GM10248 (cell line): ENCODE data around the gene AKIRIN1.

ENCODE experiments used
- CTCF ChIA-PET: fragments of 300-600 bp; sonication (Branson Sonifier 250); formaldehyde crosslinking; extraction: SDS; loops from one replicate; lab custom pipeline; 2021; ENCODE audit warnings: antibody characterized with exemption; lab: Yijun Ruan, JAX
- POLR2A ChIA-PET: fragments of 350-650 bp; sonication (Branson Sonifier 250); formaldehyde crosslinking; extraction: SDS; loops from one replicate; lab custom pipeline; 2020; ENCODE audit warnings: antibody characterized with exemption; lab: Yijun Ruan, JAX
- DNase-seq: peaks from one replicate; pipeline ENCODE4 v3.0.0; 2012; ENCODE audit errors: extremely low spot score
- TF ChIP-seq, protein P1 (sequence below): IDR thresholded peaks from 2 replicates; pipeline ENCODE4 v1.5.1; 2012; ENCODE audit warnings: mild to moderate bottlenecking, low read depth; ENCODE audit errors: extremely low read depth, missing control alignments, control extremely low read depth

The AKIRIN1 gene

DNA sequence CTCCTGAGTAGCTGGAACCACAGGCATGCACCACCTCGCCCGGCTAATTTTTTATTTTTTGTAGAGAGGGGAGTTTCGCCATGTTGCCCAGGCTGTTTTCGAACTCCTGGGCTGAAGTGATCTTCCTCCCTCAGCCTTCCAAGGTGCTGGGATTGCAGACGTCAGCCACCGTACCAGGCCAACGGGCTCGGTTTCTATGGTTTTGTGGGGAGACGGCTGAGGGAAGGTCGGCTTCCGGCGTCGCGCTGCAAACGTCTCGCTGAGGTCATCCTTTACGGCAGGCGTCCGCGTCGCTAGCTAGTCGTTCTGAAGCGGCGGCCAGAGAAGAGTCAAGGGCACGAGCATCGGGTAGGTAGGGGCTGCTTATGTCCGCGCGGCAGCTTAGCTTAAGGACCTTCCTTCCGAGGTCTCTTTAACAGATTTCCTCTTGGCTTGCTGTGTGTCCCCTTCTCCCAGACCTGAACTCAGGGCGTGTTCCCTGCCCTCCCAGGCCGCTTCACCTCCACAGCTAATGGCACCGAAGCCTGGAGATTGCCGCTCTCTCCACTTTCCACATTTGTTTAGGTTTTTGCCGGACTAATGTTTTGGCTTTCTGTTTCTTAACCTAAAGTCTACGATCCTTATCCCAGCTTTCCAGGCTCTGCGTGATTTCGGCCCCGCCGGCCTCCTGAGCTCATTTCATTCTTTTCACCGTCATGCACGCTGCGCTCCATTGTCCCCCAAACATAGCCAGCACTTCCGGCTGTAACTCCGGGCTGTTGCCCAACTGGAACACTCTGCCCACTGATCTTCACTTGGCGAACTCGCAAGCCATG is 35.2 kb downstream of the AKIRIN1 start, which contains the start of gene NDUFS5:
Gene NDUFS5, plus strand, starts transcription at position 300 of the 815 bp plus-strand sequence. CDS start 2,375 bp downstream, outside the sequence.
- peak; percentile 85 for DNase-seq
- CTCF ChIA-PET, result interaction anchor here (0.7 to 1.6 kb wide), 8 partner anchors 9 to 73 kb away, joined by 3 to 5 read pairs (median 4); no protein-coding TSS in a partner anchor
- TF ChIP-seq, protein P1, sequence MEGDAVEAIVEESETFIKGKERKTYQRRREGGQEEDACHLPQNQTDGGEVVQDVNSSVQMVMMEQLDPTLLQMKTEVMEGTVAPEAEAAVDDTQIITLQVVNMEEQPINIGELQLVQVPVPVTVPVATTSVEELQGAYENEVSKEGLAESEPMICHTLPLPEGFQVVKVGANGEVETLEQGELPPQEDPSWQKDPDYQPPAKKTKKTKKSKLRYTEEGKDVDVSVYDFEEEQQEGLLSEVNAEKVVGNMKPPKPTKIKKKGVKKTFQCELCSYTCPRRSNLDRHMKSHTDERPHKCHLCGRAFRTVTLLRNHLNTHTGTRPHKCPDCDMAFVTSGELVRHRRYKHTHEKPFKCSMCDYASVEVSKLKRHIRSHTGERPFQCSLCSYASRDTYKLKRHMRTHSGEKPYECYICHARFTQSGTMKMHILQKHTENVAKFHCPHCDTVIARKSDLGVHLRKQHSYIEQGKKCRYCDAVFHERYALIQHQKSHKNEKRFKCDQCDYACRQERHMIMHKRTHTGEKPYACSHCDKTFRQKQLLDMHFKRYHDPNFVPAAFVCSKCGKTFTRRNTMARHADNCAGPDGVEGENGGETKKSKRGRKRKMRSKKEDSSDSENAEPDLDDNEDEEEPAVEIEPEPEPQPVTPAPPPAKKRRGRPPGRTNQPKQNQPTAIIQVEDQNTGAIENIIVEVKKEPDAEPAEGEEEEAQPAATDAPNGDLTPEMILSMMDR, result no peak

DNA sequence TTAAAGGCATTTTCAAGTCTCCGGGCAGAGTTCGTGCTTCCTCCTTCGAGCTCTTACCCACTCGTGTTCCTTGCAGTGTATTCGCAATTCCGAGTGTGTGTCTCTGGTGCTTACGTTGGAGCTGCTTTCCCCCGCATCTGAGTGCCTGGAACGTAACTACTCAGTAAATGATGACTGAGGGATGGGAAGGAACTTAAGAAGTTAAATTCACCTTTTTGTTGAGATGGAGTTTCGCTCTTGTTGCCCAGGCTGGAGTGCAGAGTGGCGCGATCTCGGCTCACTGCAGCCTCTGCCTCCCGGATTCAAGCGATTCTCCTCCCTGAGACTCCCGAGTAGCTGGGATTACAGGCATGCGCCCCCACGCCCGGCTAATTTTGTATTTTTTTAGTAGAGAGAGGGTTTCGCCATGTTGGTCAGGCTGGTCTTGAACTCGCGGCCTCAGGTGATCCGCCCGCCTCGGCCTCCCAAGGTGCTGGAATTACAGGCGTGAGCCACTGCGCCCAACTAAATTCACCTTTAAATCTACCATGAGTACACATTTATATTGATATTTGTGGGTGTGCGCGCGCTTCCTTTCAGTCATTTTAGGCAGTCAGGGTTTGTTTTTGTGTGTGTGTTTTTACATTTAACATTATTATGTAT is 35.9 kb downstream of the AKIRIN1 start:
- TF ChIP-seq, protein P1, result no peak
- DNase-seq, result no peak
- ChIA-PET CTCF (interaction anchor here (1.0 to 1.6 kb wide), 6 partner anchors 9 to 72 kb away, joined by 3 to 5 read pairs (median 4); no protein-coding TSS in a partner anchor), POLR2A (interaction anchor here (0.6 to 1.3 kb wide), 2 partner anchors 20 to 810 kb away, joined by 3 to 4 read pairs; no protein-coding TSS in a partner anchor)

More for the DNA sequence above, 35.2 kb downstream of the AKIRIN1 start, which contains the start of gene NDUFS5:
- POLR2A ChIA-PET, result interaction anchor here (1.3 kb wide), 1 partner anchor 19 kb away, joined by 4 read pairs; no protein-coding TSS in a partner anchor

DNA sequence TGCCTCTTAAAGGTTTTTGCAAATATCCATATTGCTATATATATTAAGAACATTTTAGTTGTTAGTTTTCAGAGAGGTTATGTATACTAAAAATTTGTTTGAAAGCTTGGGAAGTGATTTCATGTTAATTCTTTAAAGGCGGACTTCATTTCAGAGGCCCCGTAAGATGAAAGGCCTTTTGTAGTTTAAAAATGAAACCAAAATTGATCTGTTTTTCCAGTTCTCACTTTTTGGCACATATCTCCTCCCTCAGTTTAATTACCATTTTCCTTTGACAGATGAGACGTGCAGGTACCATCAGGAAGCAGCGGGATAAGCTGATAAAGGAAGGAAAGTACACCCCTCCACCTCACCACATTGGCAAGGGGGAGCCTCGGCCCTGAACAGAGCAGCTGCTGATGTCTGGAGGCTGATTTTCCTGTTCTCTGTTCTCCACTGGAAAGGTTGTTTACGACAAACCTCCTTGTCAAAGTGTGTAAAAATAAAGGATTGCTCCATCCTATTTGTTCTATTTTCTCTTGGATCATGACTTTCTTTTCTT is 43.1 kb downstream of the AKIRIN1 start:
- ChIA-PET POLR2A (interaction anchor here (0.7 kb wide), 1 partner anchor 326 kb away, joined by 4 read pairs; no protein-coding TSS in a partner anchor), CTCF (interaction anchor here (1.6 kb wide), 1 partner anchor 157 kb away, joined by 3 read pairs; no protein-coding TSS in a partner anchor)
- TF ChIP-seq, protein P1, result no peak
- DNase-seq, result no peak

DNA sequence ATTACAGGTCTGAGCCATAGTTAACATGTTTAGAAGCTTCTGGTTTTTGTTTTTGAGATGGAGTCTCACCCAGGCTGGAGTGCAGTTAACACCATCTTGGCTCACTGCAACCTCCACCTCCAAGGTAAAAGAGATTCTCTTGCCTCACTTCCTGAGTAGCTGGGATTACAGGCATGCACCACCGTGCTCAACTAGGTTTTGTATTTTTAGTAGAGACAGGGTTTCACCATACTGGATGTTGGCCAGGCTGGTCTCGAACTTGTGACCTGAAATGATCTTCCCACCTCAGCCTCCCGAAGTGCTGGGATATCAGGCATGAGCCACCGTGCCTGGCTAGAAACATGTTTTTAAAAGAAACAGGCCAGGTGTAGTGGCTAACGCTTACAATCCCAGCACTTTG is 45.6 kb downstream of the AKIRIN1 start:
- POLR2A ChIA-PET, result no interaction called here
- DNase-seq, result no peak
- TF ChIP-seq, protein P1, result no peak
- CTCF ChIA-PET, result interaction anchor here (0.9 to 1.3 kb wide), 3 partner anchors 11 to 62 kb away, joined by 3 read pairs; no protein-coding TSS in a partner anchor

DNA sequence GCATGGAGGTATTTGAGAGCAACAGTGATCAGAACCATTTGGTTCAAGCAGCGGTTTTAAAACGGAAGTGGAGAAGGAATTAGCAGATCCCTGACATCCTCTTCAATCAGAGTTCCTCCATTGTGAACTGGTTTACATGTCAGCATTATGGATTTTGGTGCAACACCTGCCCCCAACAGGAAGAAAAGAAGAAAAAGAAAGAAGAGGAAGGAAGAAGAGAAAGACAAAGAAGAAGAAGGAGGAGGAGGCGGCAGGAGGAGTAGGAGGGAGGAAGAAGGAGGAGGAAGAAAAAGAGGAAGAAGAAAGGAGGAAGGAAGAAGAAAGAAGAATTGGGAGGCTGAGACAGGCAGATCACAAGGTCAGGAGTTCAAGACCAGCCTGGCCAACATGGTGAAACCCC is 52.4 kb downstream of the AKIRIN1 start:
- ChIA-PET POLR2A (no interaction called here), CTCF (interaction anchor here (1.0 kb wide), 1 partner anchor 12 kb away, joined by 3 read pairs; no protein-coding TSS in a partner anchor)
- DNase-seq, result no peak
- TF ChIP-seq, protein P1, result no peak

DNA sequence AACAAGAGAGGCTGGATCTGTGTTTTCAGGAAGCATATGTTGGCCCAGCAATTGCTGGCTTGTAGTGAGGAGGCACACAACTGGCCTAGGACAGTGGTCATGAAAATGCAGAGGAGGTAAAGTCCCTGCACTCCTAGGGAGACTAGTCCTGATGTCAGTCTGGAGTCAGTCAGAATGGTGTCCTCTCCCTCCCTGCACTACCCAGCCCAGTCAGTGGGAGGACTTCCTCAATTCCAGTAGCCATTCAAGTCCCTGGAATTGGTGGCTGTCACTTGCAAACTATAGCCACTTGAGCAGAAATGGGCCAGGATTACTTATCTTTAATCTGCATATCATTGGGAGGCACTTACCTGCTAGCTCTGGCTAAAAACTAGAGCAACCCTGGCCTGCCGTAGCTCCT is 53.7 kb downstream of the AKIRIN1 start:
- ChIA-PET POLR2A (no interaction called here), CTCF (no interaction called here)
- TF ChIP-seq, protein P1, result no peak
- DNase-seq, result no peak
